Neural cell (in vitro differentiated cells): ENCODE data around the gene ADGRF5. TPM values are rescaled to one million over a fixed set of nuclear protein-coding genes. Genes with fewer than 3 reads are reported as not detected.

ENCODE experiments used
- H2AFZ ChIP-seq: fragments of 200-600, 300-800 bp; sonication (generic), shearing (Covaris generic); 2 replicates; pipeline ENCODE4 v1.6.0; 2014; ENCODE audit warnings: low read depth, mild to moderate bottlenecking, antibody characterized with exemption, low read length, moderate library complexity
- H3F3A ChIP-seq: fragments of 200-600 bp; shearing (Covaris generic); 2 replicates; pipeline ENCODE4 v1.6.1; 2016; ENCODE audit warnings: mild to moderate bottlenecking, moderate library complexity, mixed read lengths, antibody characterized with exemption, low read length; ENCODE audit not compliant: insufficient read depth, poor library complexity, severe bottlenecking
- H3K27ac ChIP-seq: fragments of 200-600, 300-800 bp; sonication (generic), shearing (Covaris generic); 2 replicates; pipeline ENCODE4 v1.5.1; 2014; ENCODE audit warnings: mild to moderate bottlenecking, low read length, moderate library complexity
- H3K27me3 ChIP-seq: fragments of 300-800, 200-600 bp; sonication (generic), shearing (Covaris generic); 2 replicates; pipeline ENCODE4 v1.6.0; 2014; ENCODE audit warnings: mild to moderate bottlenecking, low read depth, low read length, moderate library complexity; ENCODE audit not compliant: insufficient read depth
- H3K36me3 ChIP-seq: fragments of 300-800, 200-600 bp; sonication (generic), shearing (Covaris generic); 2 replicates; pipeline ENCODE4 v1.5.1; 2014; ENCODE audit warnings: mild to moderate bottlenecking, antibody characterized with exemption, low read length, moderate library complexity; ENCODE audit not compliant: insufficient read depth
- H3K4me2 ChIP-seq: fragments of 300-800, 200-600 bp; sonication (generic), shearing (Covaris generic); 2 replicates; pipeline ENCODE4 v1.6.0; 2014; ENCODE audit warnings: mild to moderate bottlenecking, low read length
- H3K4me3 ChIP-seq: fragments of 300-800, 200-600 bp; sonication (generic), shearing (Covaris generic); 2 replicates; pipeline ENCODE4 v1.5.1; 2014; ENCODE audit warnings: mild to moderate bottlenecking, low read length, moderate library complexity
- H3K79me2 ChIP-seq: fragments of 200-600 bp; shearing (Covaris generic); replicated peaks from 2 replicates; pipeline ENCODE4 v1.6.0; 2014; ENCODE audit warnings: mild to moderate bottlenecking, low read length, moderate library complexity; ENCODE audit not compliant: insufficient read depth
- H3K9ac ChIP-seq: fragments of 300-800, 200-600 bp; sonication (generic), shearing (Covaris generic); 2 replicates; pipeline ENCODE4 v1.6.1; 2016; ENCODE audit warnings: mild to moderate bottlenecking, low read length, mixed read lengths
- H3K9me2 ChIP-seq: fragments of 200-600 bp; shearing (Covaris generic); 2 replicates; pipeline ENCODE4 v1.6.1; 2016; ENCODE audit warnings: mild to moderate bottlenecking, low read length, mixed read lengths; ENCODE audit not compliant: insufficient read depth
- H3K9me3 ChIP-seq: fragments of 200-600, 300-800 bp; sonication (generic), shearing (Covaris generic); 2 replicates; pipeline ENCODE4 v1.6.1; 2016; ENCODE audit warnings: mild to moderate bottlenecking, mixed run types, low read length, moderate library complexity, mixed read lengths
- H4K20me1 ChIP-seq: fragments of 200-600 bp; shearing (Covaris generic); 2 replicates; pipeline ENCODE4 v1.6.1; 2016; ENCODE audit warnings: mild to moderate bottlenecking, mixed run types; ENCODE audit not compliant: insufficient read depth
- CTCF ChIP-seq: fragments of 450-650 bp; IDR thresholded peaks from 2 replicates; pipeline ENCODE4 v1.5.1; 2014; ENCODE audit warnings: antibody characterized with exemption, mild to moderate bottlenecking, moderate library complexity; ENCODE audit not compliant: poor library complexity, severe bottlenecking
- EP300 ChIP-seq: fragments of 450-650 bp; conservative IDR thresholded peaks from 2 replicates; pipeline ENCODE4 v1.6.1; 2014; ENCODE audit warnings: antibody characterized with exemption, mild to moderate bottlenecking, moderate library complexity; ENCODE audit not compliant: poor library complexity, severe bottlenecking
- EZH2 ChIP-seq: fragments of 200-600, 300-800 bp; shearing (Covaris generic), sonication (generic); IDR thresholded peaks from 2 replicates; pipeline ENCODE4 v1.6.1; 2014; ENCODE audit warnings: antibody characterized with exemption, low read length, borderline replicate concordance, mild to moderate bottlenecking; ENCODE audit not compliant: insufficient read depth, poor library complexity, severe bottlenecking
- MXI1 ChIP-seq: fragments of 450-650 bp; conservative IDR thresholded peaks from 2 replicates; pipeline ENCODE4 v1.6.1; 2014; ENCODE audit warnings: antibody characterized with exemption, mild to moderate bottlenecking; ENCODE audit not compliant: poor library complexity, severe bottlenecking
- POLR2AphosphoS5 ChIP-seq: IDR thresholded peaks from 2 replicates; pipeline ENCODE4 v1.6.1; 2012
- RAD21 ChIP-seq: fragments of 450-650 bp; conservative IDR thresholded peaks from 2 replicates; pipeline ENCODE4 v1.6.1; 2014; ENCODE audit warnings: antibody characterized with exemption, mild to moderate bottlenecking, moderate library complexity
- REST ChIP-seq: IDR thresholded peaks from 2 replicates; pipeline ENCODE4 v1.6.1; 2012; ENCODE audit warnings: borderline replicate concordance
- SMC3 ChIP-seq: fragments of 450-650 bp; conservative IDR thresholded peaks from 2 replicates; pipeline ENCODE4 v1.6.1; 2014; ENCODE audit warnings: antibody characterized with exemption, mild to moderate bottlenecking, moderate library complexity; ENCODE audit not compliant: poor library complexity
- TAF1 ChIP-seq: IDR thresholded peaks from 2 replicates; pipeline ENCODE4 v1.6.1; 2012; ENCODE audit warnings: low read depth
- polyA plus RNA-seq: library from polyadenylated mRNA; depleted of rRNA; stranded (reverse); fragments of >200 nt; gene quantifications from 2 replicates; pipeline ENCODE4 v1.2.3, GENCODE V29; 2014

Gene ADGRF5
- polyA plus RNA-seq, 1 donor from 2014 or later = not detected

GRCh38 chr6:46816626-46817025 is 105.1 kb downstream of the ADGRF5 start:
- no peak overlapping the region for H2AFZ ChIP-seq

GRCh38 chr6:46815130-46815529 is 106.6 kb downstream of the ADGRF5 start:
- Histone ChIP-seq H3K4me2 (no peak overlapping the region), H3K9me3 (no peaks in the 10 kb centered on the region), H3K9ac (no peak overlapping the region), H3K27me3 (no peaks in the 10 kb centered on the region), H3F3A (no peaks in the 10 kb centered on the region), H3K4me3 (no peak overlapping the region), H4K20me1 (no peaks in the 10 kb centered on the region), H2AFZ (no peak overlapping the region), H3K9me2 (no peaks in the 10 kb centered on the region), H3K27ac (no peak overlapping the region), H3K79me2 (no peaks in the 10 kb centered on the region), H3K36me3 (no peaks in the 10 kb centered on the region)
- no peak for TF ChIP-seq EP300
- TF ChIP-seq TAF1 = no peak
- no peak for TF ChIP-seq RAD21
- no peak for TF ChIP-seq EZH2
- no peak for TF ChIP-seq REST
- TF ChIP-seq MXI1 = no peak
- no peak for TF ChIP-seq SMC3

More at GRCh38 chr6:46816626-46817025, 105.1 kb downstream of the ADGRF5 start:
- Histone ChIP-seq H3K79me2 (no peaks in the 10 kb centered on the region), H3K4me3 (no peak overlapping the region), H3K4me2 (no peak overlapping the region), H3K9me2 (no peaks in the 10 kb centered on the region), H3K9me3 (no peaks in the 10 kb centered on the region), H3K36me3 (no peaks in the 10 kb centered on the region), H4K20me1 (no peaks in the 10 kb centered on the region), H3K27me3 (no peaks in the 10 kb centered on the region), H3K9ac (no peak overlapping the region), H3K27ac (no peak overlapping the region), H3F3A (no peaks in the 10 kb centered on the region)
- TF ChIP-seq RAD21 (no peak), TAF1 (no peak), MXI1 (no peak), EZH2 (no peak), EP300 (no peak), POLR2AphosphoS5 (no peak), CTCF (no peak), REST (no peak), SMC3 (no peak)
